Lower lobe of right lung (tissue), 2 donors: ENCODE results near the gene RECQL5. TPM values are rescaled to one million over a fixed set of nuclear protein-coding genes. Genes with fewer than 3 reads are reported as not detected.

Experiments
- ATAC-seq, 2 donors: fragments of 200-7000 bp; cut with Tn5 transposase; one replicate each; pipeline ENCODE4 v1.9.1; 2020 to 2022; ENCODE audit warnings: mild to moderate bottlenecking in 2 of 2, moderate library complexity in 2 of 2
- DNase-seq: peaks from one replicate; pipeline ENCODE4 v3.0.0-alpha.2; 2020
- H3K27ac ChIP-seq: fragments of 200-600 bp; one replicate; pipeline ENCODE4 v1.8.0; 2022
- H3K27me3 ChIP-seq: fragments of 200-600 bp; one replicate; pipeline ENCODE4 v1.8.0; 2022; ENCODE audit warnings: low read depth
- H3K36me3 ChIP-seq: fragments of 200-600 bp; one replicate; pipeline ENCODE4 v1.8.0; 2022; ENCODE audit warnings: mild to moderate bottlenecking
- H3K4me1 ChIP-seq: fragments of 200-600 bp; one replicate; pipeline ENCODE4 v1.8.0; 2022
- H3K4me3 ChIP-seq: fragments of 200-600 bp; one replicate; pipeline ENCODE4 v1.8.0; 2022; ENCODE audit warnings: mild to moderate bottlenecking
- H3K9me3 ChIP-seq: fragments of 200-600 bp; one replicate; pipeline ENCODE4 v1.8.0; 2022
- intact Hi-C: fragments of 100-400 bp; cut with DNase I; formaldehyde crosslinking; loops from one replicate; pipeline ENCODE4 v1.11.0; 2022
- total RNA-seq: library from RNA; stranded (reverse); fragmentation: NEBNext Ultra II Directional; extraction: Animal tissue kit (Norgen Biotek cat#: 25700); gene quantifications from one replicate; pipeline ENCODE4 v1.2.1, GENCODE V29; 2021
- TF ChIP-seq, protein P1 (sequence below): fragments of 200-600 bp; IDR thresholded peaks from one replicate; pipeline ENCODE4 v1.8.0; 2022; ENCODE audit warnings: antibody characterized with exemption, mild to moderate bottlenecking
- donor health status: DM: no; HTN: yes; CAD: no; lungs with severe emphysema.

RECQL5 gene
- total RNA-seq, 1 donor from 2014 or later = 39.4 TPM

DNA sequence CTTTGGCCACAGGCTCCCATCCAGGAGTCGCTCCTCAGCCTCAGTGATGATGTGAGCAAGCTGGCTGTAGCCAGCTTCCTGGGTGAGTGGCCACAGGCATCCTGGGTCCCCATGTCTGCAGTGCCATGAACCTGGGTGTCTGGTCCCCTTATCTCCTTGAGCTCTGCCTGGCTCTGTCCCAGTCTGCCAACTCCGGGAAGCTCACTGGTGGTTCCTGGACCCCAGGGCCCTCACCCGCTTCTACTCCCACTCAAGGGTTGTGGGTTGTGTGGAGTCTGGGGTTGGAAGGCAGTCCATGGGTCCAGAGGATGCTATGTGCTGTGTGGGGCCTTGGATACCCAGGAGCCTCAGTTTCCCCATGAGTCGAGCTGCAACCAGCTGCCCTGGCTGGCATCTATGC is 45.5 kb downstream of the RECQL5 start:
- TF ChIP-seq, protein P1, sequence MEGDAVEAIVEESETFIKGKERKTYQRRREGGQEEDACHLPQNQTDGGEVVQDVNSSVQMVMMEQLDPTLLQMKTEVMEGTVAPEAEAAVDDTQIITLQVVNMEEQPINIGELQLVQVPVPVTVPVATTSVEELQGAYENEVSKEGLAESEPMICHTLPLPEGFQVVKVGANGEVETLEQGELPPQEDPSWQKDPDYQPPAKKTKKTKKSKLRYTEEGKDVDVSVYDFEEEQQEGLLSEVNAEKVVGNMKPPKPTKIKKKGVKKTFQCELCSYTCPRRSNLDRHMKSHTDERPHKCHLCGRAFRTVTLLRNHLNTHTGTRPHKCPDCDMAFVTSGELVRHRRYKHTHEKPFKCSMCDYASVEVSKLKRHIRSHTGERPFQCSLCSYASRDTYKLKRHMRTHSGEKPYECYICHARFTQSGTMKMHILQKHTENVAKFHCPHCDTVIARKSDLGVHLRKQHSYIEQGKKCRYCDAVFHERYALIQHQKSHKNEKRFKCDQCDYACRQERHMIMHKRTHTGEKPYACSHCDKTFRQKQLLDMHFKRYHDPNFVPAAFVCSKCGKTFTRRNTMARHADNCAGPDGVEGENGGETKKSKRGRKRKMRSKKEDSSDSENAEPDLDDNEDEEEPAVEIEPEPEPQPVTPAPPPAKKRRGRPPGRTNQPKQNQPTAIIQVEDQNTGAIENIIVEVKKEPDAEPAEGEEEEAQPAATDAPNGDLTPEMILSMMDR = no peak
- ATAC-seq = no peak
- no peak for DNase-seq
- intact Hi-C loops = no loop called here
- Histone ChIP-seq H3K4me1 (no peaks in the 10 kb centered on the region), H3K27me3 (no peaks in the 10 kb centered on the region), H3K27ac (no peak overlapping the region), H3K36me3 (peaks cover 92% of the 10 kb centered on the region), H3K4me3 (no peak overlapping the region), H3K9me3 (no peaks in the 10 kb centered on the region)

DNA sequence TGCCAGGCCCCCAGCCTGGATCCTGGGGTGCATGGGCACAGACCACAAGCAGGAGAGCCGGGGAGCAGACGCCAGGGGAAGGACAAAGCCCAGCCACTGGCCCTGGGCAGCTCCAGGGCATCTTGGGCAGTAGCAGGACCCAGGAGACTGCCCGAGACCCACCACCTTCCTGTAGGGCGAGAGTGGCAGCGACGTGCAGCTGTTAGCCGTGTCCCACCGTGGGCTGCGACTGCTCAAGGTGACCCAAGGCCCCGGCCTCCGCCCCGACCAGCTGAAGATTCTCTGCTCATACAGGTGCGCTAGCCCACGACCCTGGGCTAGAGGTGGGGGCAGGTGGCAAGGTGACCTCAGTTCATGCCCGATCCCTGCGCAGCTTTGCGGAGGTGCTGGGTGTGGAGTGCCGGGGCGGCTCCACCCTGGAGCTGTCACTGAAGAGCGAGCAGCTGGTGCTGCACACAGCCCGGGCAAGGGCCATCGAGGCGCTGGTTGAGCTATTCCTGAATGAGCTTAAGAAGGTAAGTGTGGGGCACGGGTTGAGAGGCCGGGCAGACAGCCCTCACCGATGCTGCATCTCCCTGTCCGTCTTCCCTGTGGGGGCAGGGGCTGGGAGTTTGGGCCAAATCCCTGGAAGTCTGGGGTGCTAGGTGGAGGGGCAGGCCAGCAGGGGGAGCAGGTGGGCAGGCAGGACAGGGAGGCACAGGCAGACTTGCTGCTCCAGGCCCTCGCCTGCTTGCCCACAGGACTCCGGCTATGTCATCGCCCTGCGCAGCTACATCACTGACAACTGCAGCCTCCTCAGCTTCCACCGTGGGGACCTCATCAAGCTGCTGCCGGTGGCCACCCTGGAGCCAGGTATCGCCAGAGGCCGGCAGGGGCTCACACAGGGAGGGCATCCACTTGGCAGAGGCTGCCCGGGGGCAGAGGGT is 47.2 kb downstream of the RECQL5 start:
- Histone ChIP-seq H3K27ac (no peak overlapping the region), H3K36me3 (peaks cover 92% of the 10 kb centered on the region), H3K4me3 (no peak overlapping the region), H3K9me3 (no peaks in the 10 kb centered on the region), H3K27me3 (no peaks in the 10 kb centered on the region), H3K4me1 (no peaks in the 10 kb centered on the region)
- ATAC-seq = no peak
- intact Hi-C loops = no loop called here
- TF ChIP-seq, protein P1 = peak; percentile 21
- DNase-seq = no peak

DNA sequence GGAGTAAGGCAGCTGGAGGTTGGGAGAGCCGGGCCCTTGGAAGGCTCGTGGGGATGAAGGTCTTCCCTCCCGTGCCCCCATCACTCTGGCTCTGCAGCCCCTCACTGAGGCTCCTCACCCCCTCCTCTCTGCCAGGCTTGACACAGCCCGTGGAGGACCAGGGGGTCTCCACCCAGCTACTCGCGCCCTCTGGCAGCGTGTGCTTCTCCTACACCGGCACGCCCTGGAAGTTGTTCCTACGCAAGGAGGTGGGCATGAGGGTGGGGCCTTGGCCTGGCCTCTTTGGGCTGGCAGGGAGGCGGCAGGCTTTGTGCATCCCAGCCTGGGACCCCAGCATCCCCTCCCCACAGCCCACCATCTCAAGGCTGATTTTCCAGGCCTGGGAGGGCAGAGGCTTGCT is 49.3 kb downstream of the RECQL5 start:
- H3K36me3 ChIP-seq = peaks cover 99% of the 10 kb centered on the region
- no peaks in the 10 kb centered on the region for H3K27me3 ChIP-seq
- H3K9me3 ChIP-seq = no peaks in the 10 kb centered on the region
- H3K27ac ChIP-seq = no peak overlapping the region
- DNase-seq (no peak), ATAC-seq (no peak)
- intact Hi-C loops = no loop called here
- TF ChIP-seq, protein P1 = no peak
- H3K4me1 ChIP-seq = no peaks in the 10 kb centered on the region
- no peak overlapping the region for H3K4me3 ChIP-seq

DNA sequence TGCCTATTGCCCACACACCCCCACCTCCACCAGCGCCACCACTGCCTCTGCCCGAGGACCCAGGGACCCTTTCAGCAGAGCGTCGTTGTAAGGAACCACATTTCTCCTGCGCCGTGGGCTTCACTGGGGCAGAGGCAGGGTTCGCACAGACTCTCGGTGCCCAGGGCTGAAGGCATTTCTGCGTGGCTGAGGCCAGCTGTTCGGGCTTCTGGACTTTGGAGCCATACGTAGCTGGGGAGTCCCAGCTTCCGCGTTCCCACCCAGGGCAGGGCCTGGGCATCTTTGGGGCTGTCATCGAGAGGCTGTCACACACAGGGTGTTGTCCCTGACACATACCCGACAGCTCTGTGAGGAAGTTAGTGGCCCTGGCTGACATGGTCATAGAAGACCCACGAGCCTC is 49.7 kb downstream of the RECQL5 start:
- Histone ChIP-seq H3K4me1 (no peaks in the 10 kb centered on the region), H3K36me3 (peaks cover 98% of the 10 kb centered on the region), H3K9me3 (no peaks in the 10 kb centered on the region), H3K27me3 (no peaks in the 10 kb centered on the region), H3K27ac (no peak overlapping the region), H3K4me3 (no peak overlapping the region)
- TF ChIP-seq, protein P1 = no peak
- ATAC-seq (no peak), DNase-seq (no peak)
- intact Hi-C loops = no loop called here

DNA sequence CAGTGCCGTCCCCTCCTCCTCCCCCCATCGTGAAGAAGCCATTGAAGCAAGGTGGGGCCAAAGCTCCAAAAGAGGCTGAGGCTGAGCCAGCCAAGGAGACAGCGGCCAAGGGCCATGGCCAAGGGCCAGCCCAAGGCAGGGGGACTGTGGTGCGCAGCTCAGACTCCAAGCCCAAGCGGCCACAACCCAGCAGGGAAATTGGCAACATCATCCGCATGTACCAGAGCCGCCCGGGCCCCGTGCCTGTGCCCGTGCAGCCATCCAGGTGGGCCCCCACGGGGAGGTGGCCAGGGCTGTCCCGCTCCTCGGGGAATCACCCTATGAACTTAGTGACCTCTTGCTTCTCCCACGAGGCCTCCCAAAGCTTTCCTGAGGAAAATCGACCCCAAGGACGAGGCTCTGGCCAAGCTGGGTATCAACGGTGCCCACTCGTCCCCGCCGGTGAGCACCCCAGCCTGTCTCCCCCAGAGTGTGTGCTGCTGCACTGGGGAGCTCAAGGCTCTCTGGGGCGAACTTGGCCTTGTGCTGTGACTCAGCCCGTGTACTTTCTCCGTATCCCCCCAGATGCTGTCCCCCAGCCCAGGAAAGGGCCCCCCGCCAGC is 50.3 kb downstream of the RECQL5 start:
- no peak for ATAC-seq
- TF ChIP-seq, protein P1 = no peak
- H3K27me3 ChIP-seq = no peaks in the 10 kb centered on the region
- no peak overlapping the region for H3K4me3 ChIP-seq
- no peaks in the 10 kb centered on the region for H3K4me1 ChIP-seq
- peaks cover 98% of the 10 kb centered on the region for H3K36me3 ChIP-seq
- H3K9me3 ChIP-seq = no peaks in the 10 kb centered on the region
- intact Hi-C loops = no loop called here
- no peak for DNase-seq
- H3K27ac ChIP-seq = no peak overlapping the region
